CD14-positive monocyte (primary cell): ENCODE data around the gene ADGRF1. TPM values are rescaled to one million over a fixed set of nuclear protein-coding genes. Genes with fewer than 3 reads are reported as not detected.

Experiments
- DNase-seq, 3 donors: peaks; one replicate each; pipeline ENCODE4 v3.0.0-alpha.2; 2011 to 2022
- H2AFZ ChIP-seq: 2 replicates; pipeline ENCODE4 v1.6.0; 2012; ENCODE audit warnings: mild to moderate bottlenecking, low read depth, low read length, inconsistent platforms; ENCODE audit not compliant: insufficient read depth, poor library complexity, severe bottlenecking
- H3K27ac ChIP-seq, 2 donors: 1 replicate in 1 of 2; 2 replicates in 1 of 2; pipeline ENCODE4 v1.5.1; 2012 to 2013; ENCODE audit warnings: low read length in 2 of 2, control low read depth in 1 of 2, inconsistent platforms in 1 of 2, low read depth in 1 of 2, mild to moderate bottlenecking in 1 of 2
- H3K27me3 ChIP-seq, 2 donors: one replicate each; pipeline versions ENCODE4 v1.6.0 to v1.6.1; 2011 to 2013; ENCODE audit warnings: low read length in 2 of 2; ENCODE audit not compliant: control insufficient read depth in 2 of 2, insufficient read depth in 2 of 2
- H3K36me3 ChIP-seq, 2 donors: replicated peaks in 1 of 2; 1 replicate in 1 of 2; 2 replicates in 1 of 2; pipeline versions ENCODE4 v1.5.1 to v1.6.1; 2012 to 2013; ENCODE audit warnings: low read length in 2 of 2, control low read depth in 1 of 2, inconsistent platforms in 1 of 2, mild to moderate bottlenecking in 1 of 2; ENCODE audit not compliant: insufficient read depth in 2 of 2, control insufficient read depth in 1 of 2
- H3K4me1 ChIP-seq, 2 donors: 1 replicate in 1 of 2; 2 replicates in 1 of 2; pipeline versions ENCODE4 v1.5.1 to v1.6.1; 2012 to 2013; ENCODE audit warnings: low read length in 2 of 2, control low read depth in 1 of 2, inconsistent platforms in 1 of 2, mild to moderate bottlenecking in 1 of 2, moderate library complexity in 1 of 2; ENCODE audit not compliant: insufficient read depth in 2 of 2, control insufficient read depth in 1 of 2
- H3K4me2 ChIP-seq: replicated peaks from 2 replicates; pipeline ENCODE3; 2012; ENCODE audit warnings: low read length, moderate library complexity, mild to moderate bottlenecking; ENCODE audit not compliant: poor library complexity, severe bottlenecking; ENCODE audit errors: extremely low read depth
- H3K4me3 ChIP-seq, 3 experiments: fragments of 200-600 bp in 1 of 3; sonication (generic) in 1 of 3; replicated peaks in 1 of 3; 1 replicate in 2 of 3; 2 replicates in 1 of 3; pipeline ENCODE4 v1.5.1; 2011 to 2013; ENCODE audit warnings: low read length in 3 of 3, mild to moderate bottlenecking in 3 of 3, control low read depth in 2 of 3, low read depth in 2 of 3, inconsistent platforms in 1 of 3, moderate library complexity in 1 of 3
- H3K79me2 ChIP-seq: 2 replicates; pipeline ENCODE4 v1.6.0; 2012; ENCODE audit warnings: mild to moderate bottlenecking, control low read depth, inconsistent platforms, low read length, moderate library complexity; ENCODE audit not compliant: insufficient read depth
- H3K9ac ChIP-seq: 2 replicates; pipeline ENCODE4 v1.6.0; 2017; ENCODE audit warnings: low read length, mild to moderate bottlenecking; ENCODE audit not compliant: insufficient read depth, poor library complexity, severe bottlenecking
- H3K9me3 ChIP-seq, 2 donors: replicated peaks in 1 of 2; 1 replicate in 1 of 2; 2 replicates in 1 of 2; pipeline versions ENCODE4 v1.5.1 to v1.6.1; 2012 to 2013; ENCODE audit warnings: low read length in 2 of 2, control low read depth in 1 of 2; ENCODE audit not compliant: control insufficient read depth in 1 of 2, insufficient read depth in 1 of 2
- H4K20me1 ChIP-seq: 2 replicates; pipeline ENCODE4 v1.6.0; 2012; ENCODE audit warnings: mild to moderate bottlenecking, low read length, control low read depth, moderate library complexity; ENCODE audit not compliant: insufficient read depth
- H3K27ac Mint-ChIP-seq, 7 donors: one replicate each; pipeline ENCODE4 v1.8.0; 2020; ENCODE audit warnings: mild to moderate bottlenecking in 7 of 7, mixed read lengths in 7 of 7, moderate library complexity in 6 of 7, inconsistent platforms in 2 of 7
- H3K27me3 Mint-ChIP-seq, 3 donors: one replicate each; pipeline ENCODE4 v1.8.0; 2021 to 2022; ENCODE audit warnings: low read depth in 3 of 3, mild to moderate bottlenecking in 3 of 3, mixed read lengths in 3 of 3, moderate library complexity in 3 of 3, inconsistent platforms in 1 of 3
- H3K36me3 Mint-ChIP-seq, 2 donors: one replicate each; pipeline ENCODE4 v1.8.0; 2020; ENCODE audit warnings: mixed read lengths in 2 of 2, inconsistent platforms in 1 of 2, mild to moderate bottlenecking in 1 of 2
- H3K4me1 Mint-ChIP-seq: one replicate; pipeline ENCODE4 v1.8.0; 2020; ENCODE audit warnings: mild to moderate bottlenecking, mixed read lengths
- H3K4me3 Mint-ChIP-seq, 2 donors: one replicate each; pipeline ENCODE4 v1.8.0; 2020; ENCODE audit warnings: mild to moderate bottlenecking in 2 of 2, mixed read lengths in 2 of 2, moderate library complexity in 1 of 2
- H3K9me3 Mint-ChIP-seq, 7 donors: one replicate each; pipeline ENCODE4 v1.8.0; 2020 to 2022; ENCODE audit warnings: mixed read lengths in 7 of 7, mild to moderate bottlenecking in 6 of 7, moderate library complexity in 6 of 7, inconsistent platforms in 2 of 7
- WGBS: methylation state at CpG from one replicate; pipeline ENCODE4 v1.1.5; 2013; ENCODE audit warnings: missing lambda C conversion rate; ENCODE audit not compliant: insufficient coverage; 5-methylcytosine and 5-hydroxymethylcytosine counted together
- intact Hi-C, 2 donors: fragments of 100-400 bp; cut with micrococcal nuclease; formaldehyde crosslinking; loops; one replicate each; pipeline versions ENCODE4 v1.15.0 to v1.15.1; 2023
- polyA plus RNA-seq, 3 donors: library from polyadenylated mRNA; depleted of rRNA in 1 of 3; unstranded in 2 of 3; stranded (reverse) in 1 of 3; fragments of 300-500 nt in 2 of 3; fragments of >200 nt in 1 of 3; fragmentation: Illumina TruSeq in 2 of 3; gene quantifications; 1 replicate in 2 of 3; 2 replicates in 1 of 3; pipeline ENCODE4 v1.2.3, GENCODE V29; 2012 to 2021
- TF ChIP-seq, protein P1 (sequence below): fragments of 200-600 bp; IDR thresholded peaks from one replicate; pipeline ENCODE4 v1.8.0; 2022; ENCODE audit warnings: antibody characterized with exemption, mild to moderate bottlenecking

Gene ADGRF1
- polyA plus RNA-seq, 3 donors = 0.03 TPM; not detected in 2

DNA sequence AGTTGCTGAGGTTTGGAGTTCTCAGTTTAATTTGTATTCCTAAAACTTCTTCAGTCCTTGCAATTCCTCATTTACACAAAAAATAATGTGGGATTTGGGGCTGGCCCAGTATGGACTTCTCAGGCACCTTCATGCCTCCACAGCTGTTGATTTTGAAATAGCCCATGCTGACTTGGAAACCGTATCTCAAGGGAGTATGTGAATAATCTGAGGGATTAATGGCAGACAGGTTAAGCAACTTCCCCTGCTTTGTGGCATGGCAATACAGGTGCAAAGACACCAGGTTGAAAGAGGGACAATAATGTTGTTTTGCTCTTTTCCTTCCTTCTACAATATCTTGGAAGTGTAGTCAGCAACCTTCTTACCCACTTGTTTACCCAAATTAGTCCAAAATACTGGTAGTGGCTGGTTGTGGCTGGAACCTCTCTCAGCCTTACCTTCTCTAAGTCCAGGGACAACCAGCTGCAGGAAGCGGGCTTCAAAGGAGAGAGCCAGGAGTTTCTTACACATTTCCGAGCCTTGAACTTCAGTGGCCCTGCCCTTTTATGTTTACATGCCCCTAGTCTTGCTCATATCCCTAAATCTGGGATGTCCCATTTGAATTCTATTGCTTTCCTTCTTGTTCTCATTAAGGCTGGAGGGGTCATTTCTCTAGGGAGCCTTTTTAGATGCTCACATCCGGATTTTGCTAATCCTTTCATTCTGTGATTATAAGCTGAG, 44.1 kb upstream of the ADGRF1 start:
- H3K27ac ChIP-seq = no peak overlapping the region
- 80% methylated on average over 1 of the region's 4 CpGs for WGBS
- no peak overlapping the region for H3K4me3 Mint-ChIP-seq
- H3K9ac ChIP-seq = no peak overlapping the region
- H2AFZ ChIP-seq = no peak overlapping the region
- H3K4me3 ChIP-seq = no peak overlapping the region
- H3K27me3 Mint-ChIP-seq = peaks cover 0 to 5% (median 3%) of the 10 kb centered on the region in 3 donors
- no peak for DNase-seq
- no peaks in the 10 kb centered on the region for H3K27me3 ChIP-seq
- H3K4me2 ChIP-seq = no peak overlapping the region
- no peaks in the 10 kb centered on the region for H3K36me3 Mint-ChIP-seq
- intact Hi-C loops = no loop called here
- H3K79me2 ChIP-seq = no peaks in the 10 kb centered on the region
- H3K4me1 ChIP-seq = no peaks in the 10 kb centered on the region
- no peaks in the 10 kb centered on the region for H3K9me3 ChIP-seq
- H3K27ac Mint-ChIP-seq = no peak overlapping the region
- H3K36me3 ChIP-seq = no peaks in the 10 kb centered on the region
- TF ChIP-seq, protein P1, sequence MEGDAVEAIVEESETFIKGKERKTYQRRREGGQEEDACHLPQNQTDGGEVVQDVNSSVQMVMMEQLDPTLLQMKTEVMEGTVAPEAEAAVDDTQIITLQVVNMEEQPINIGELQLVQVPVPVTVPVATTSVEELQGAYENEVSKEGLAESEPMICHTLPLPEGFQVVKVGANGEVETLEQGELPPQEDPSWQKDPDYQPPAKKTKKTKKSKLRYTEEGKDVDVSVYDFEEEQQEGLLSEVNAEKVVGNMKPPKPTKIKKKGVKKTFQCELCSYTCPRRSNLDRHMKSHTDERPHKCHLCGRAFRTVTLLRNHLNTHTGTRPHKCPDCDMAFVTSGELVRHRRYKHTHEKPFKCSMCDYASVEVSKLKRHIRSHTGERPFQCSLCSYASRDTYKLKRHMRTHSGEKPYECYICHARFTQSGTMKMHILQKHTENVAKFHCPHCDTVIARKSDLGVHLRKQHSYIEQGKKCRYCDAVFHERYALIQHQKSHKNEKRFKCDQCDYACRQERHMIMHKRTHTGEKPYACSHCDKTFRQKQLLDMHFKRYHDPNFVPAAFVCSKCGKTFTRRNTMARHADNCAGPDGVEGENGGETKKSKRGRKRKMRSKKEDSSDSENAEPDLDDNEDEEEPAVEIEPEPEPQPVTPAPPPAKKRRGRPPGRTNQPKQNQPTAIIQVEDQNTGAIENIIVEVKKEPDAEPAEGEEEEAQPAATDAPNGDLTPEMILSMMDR = no peak
- peaks cover 6% of the 10 kb centered on the region for H3K4me1 Mint-ChIP-seq
- H4K20me1 ChIP-seq = no peaks in the 10 kb centered on the region
- H3K9me3 Mint-ChIP-seq = peaks cover 0 to 2% (median 0%) of the 10 kb centered on the region in 7 donors

DNA sequence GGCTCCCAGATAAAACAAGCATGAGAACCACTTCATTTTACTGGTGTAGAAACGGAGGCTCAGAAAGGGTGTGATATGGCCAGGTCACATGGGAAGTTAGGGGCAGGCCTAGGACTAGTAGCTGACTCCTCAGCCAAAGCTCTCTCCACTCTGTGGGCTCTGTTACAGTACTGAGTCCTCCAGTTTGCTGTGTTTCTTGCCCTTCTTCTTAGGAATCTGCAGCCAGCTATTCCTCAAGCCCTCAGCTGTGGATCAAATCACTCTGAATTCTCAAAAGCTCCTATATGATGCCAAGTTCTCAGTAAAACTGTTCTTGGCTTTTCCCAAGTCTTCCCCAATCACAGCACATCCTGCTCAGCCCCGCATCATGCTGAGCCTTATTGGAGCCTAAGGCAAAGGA, 42.5 kb upstream of the ADGRF1 start:
- H3K27me3 Mint-ChIP-seq = peaks cover 0 to 5% (median 2%) of the 10 kb centered on the region in 3 donors
- Histone ChIP-seq H3K36me3 (no peaks in the 10 kb centered on the region), H3K27me3 (no peaks in the 10 kb centered on the region), H3K27ac (no peak overlapping the region), H3K9ac (no peak overlapping the region), H3K4me2 (no peak overlapping the region), H3K4me3 (no peak overlapping the region), H3K4me1 (no peaks in the 10 kb centered on the region), H3K79me2 (no peaks in the 10 kb centered on the region), H2AFZ (no peak overlapping the region), H3K9me3 (no peaks in the 10 kb centered on the region), H4K20me1 (no peaks in the 10 kb centered on the region)
- H3K36me3 Mint-ChIP-seq = no peaks in the 10 kb centered on the region
- intact Hi-C loops = no loop called here
- H3K4me3 Mint-ChIP-seq = no peak overlapping the region
- TF ChIP-seq, protein P1 = no peak
- no peak for DNase-seq
- no peak overlapping the region for H3K27ac Mint-ChIP-seq
- 83% methylated on average over 1 of the region's 2 CpGs for whole genome bisulfite sequencing
- peaks cover 6% of the 10 kb centered on the region for H3K4me1 Mint-ChIP-seq
- peaks cover 0 to 2% (median 0%) of the 10 kb centered on the region in 7 donors for H3K9me3 Mint-ChIP-seq
